Heart right ventricle (tissue), 16 donors: Measurements from ENCODE around the gene ABR. TPM values are rescaled to one million over a fixed set of nuclear protein-coding genes. Genes with fewer than 3 reads are reported as not detected.
"Not testable (repeated sequence)": the region's sequence is repeated elsewhere in the genome, so short reads cannot be mapped to it uniquely, and the experiment has no call there.

Experiments used
- ATAC-seq, 8 donors: fragments of 200-7000 bp; cut with Tn5 transposase; one replicate each; pipeline ENCODE4 v1.9.1; 2020; ENCODE audit warnings: mild to moderate bottlenecking in 8 of 8, moderate library complexity in 8 of 8, moderate number of reproducible peaks in 1 of 8
- DNase-seq, 2 donors: peaks; one replicate each; pipeline ENCODE4 v3.0.0-alpha.2; 2020
- H3K27ac ChIP-seq, 10 donors: fragments of 200-600 bp; sonication (generic) in 2 of 10; one replicate each; pipeline versions ENCODE4 v1.5.0 to v1.8.0; 2020 to 2022; ENCODE audit warnings: mild to moderate bottlenecking in 3 of 10
- H3K27me3 ChIP-seq, 7 donors: fragments of 200-600 bp; one replicate each; pipeline ENCODE4 v1.8.0; 2021 to 2022; ENCODE audit warnings: mild to moderate bottlenecking in 2 of 7
- H3K36me3 ChIP-seq, 9 donors: fragments of 200-600 bp; sonication (generic) in 1 of 9; one replicate each; pipeline versions ENCODE4 v1.5.0 to v1.8.0; 2020 to 2022; ENCODE audit warnings: mild to moderate bottlenecking in 2 of 9
- H3K4me1 ChIP-seq, 9 donors: fragments of 200-600 bp; sonication (generic) in 1 of 9; one replicate each; pipeline versions ENCODE4 v1.5.0 to v1.8.0; 2020 to 2022; ENCODE audit warnings: mild to moderate bottlenecking in 4 of 9
- H3K4me3 ChIP-seq, 10 donors: fragments of 200-600 bp; sonication (generic) in 2 of 10; one replicate each; pipeline versions ENCODE4 v1.5.0 to v1.8.0; 2020 to 2022; ENCODE audit warnings: mild to moderate bottlenecking in 7 of 10, moderate library complexity in 2 of 10
- H3K9me3 ChIP-seq, 11 donors: fragments of 200-600 bp in 10 of 11; sonication (generic) in 2 of 11; one replicate each; pipeline versions ENCODE4 v1.5.0 to v1.8.0; 2013 to 2022; ENCODE audit warnings: mild to moderate bottlenecking in 2 of 11, control low read depth in 1 of 11, moderate library complexity in 1 of 11
- CTCF ChIP-seq, 9 donors: fragments of 200-600 bp; sonication (generic) in 2 of 9; IDR thresholded peaks; one replicate each; pipeline versions ENCODE4 v1.5.0 to v1.8.0; 2021 to 2022; ENCODE audit warnings: antibody characterized with exemption in 9 of 9, mild to moderate bottlenecking in 5 of 9, moderate library complexity in 1 of 9
- WGBS, 2 donors: extraction: QIAGEN DNeasy Blood & Tissue Kit; methylation state at CpG; one replicate each; pipeline ENCODE4 v1.1.7; 2013; ENCODE audit warnings: inconsistent platforms in 1 of 2; 5-methylcytosine and 5-hydroxymethylcytosine counted together
- intact Hi-C, 10 donors: fragments of 100-400 bp; cut with DNase I; formaldehyde crosslinking; loops; one replicate each; pipeline versions ENCODE4 v1.11.1 to v1.14.2; 2022
- polyA plus RNA-seq, 2 donors: library from polyadenylated mRNA; stranded (reverse); fragments of 200-250 nt; gene quantifications; one replicate each; pipeline ENCODE4 v1.2.3, GENCODE V29; 2013
- total RNA-seq, 10 donors: library from RNA; stranded (reverse); fragmentation: NEBNext Ultra II Directional in 3 of 10; extraction: Animal tissue kit (Norgen Biotek cat#: 25700) in 3 of 10; gene quantifications; one replicate each; pipeline versions ENCODE4 v1.2.1 to v1.2.4, GENCODE V29; 2021 to 2023
- donor health status: Arrhythmogenic right ventricular cardiomyopathy.
- donor health status: ischemic (EF 13 %, LVEDD 7.1; RV severe dilation, severe dysfunction).
- donor health status: healthy with polysubstance abuse.
- donor health status: DM: no; HTN: yes; CAD: no.
- donor health status: DM: no; HTN: no; CAD: no.
- donor health status: ischemic (EF 25% LVEDD 6.9; RV normal size, moderate dysfunction).
- donor health status: ischemic (EF 25% LVEDD 5.7; RV mildly dilated, moderate dysfunction).
- donor health status: healthy.
- donor health status: DM: yes; HTN: yes; CAD: no.
- donor health status: Ischemic cardiomyopathy.
- donor health status: ischemic (EF 35%, LVEDD 5.7; RV mildly dilated, moderate dysfunction).
- donor health status: nonischemic (EF 11% LVEDD 7.7; RV severe dilation, severe dysfunction).
- donor health status: DM: yes; HTN: yes; CAD: no.
- donor health status: PGD.
- donor health status: ischemic (EF 29% LVEDD 5.4; RV normal size, mild dysfunction).
- donor health status: nonischemic (EF 23%, LVEDD 6.1; RV moderate dilation, normal function).

ABR gene
- total and polyA plus RNA-seq, 12 donors, result 49.1 to 173 (median 143) TPM

- H3K27me3 ChIP-seq, result no peaks in the 10 kb centered on the region
- H3K9me3 ChIP-seq, result no peaks in the 10 kb centered on the region
- H3K4me1 ChIP-seq, result peaks cover 44 to 91% (median 83%) of the 10 kb centered on the region in 9 donors
- peak overlapping the region; percentile 70 to 90 (median 80) for H3K27ac ChIP-seq
- intact Hi-C loops, result loop anchor here in 7 of 10 donors (5.0 kb wide), 4 partner anchors 41 to 56 kb away; no protein-coding TSS in a partner anchor
- DNase-seq (no peak), ATAC-seq (peak in 1 of 8 donors; percentile 4)
- no peak overlapping the region for H3K4me3 ChIP-seq
- no peak for TF ChIP-seq CTCF (IDR thresholded peaks at IDR 0.05)
- H3K36me3 ChIP-seq, result peaks cover 0 to 73% (median 24%) of the 10 kb centered on the region in 9 donors
- WGBS, 2 donors, result 27 to 37% methylated on average over 15 of the region's 15 CpGs
Observed at GRCh38 chr17:1000597-1001461, 179.0 kb downstream of the ABR start.

- WGBS, 2 donors, result 36 to 39% methylated on average over 2 of the region's 2 CpGs
- TF ChIP-seq CTCF (IDR thresholded peaks at IDR 0.05), result no peak
- H3K27me3 ChIP-seq, result no peaks in the 10 kb centered on the region
- peaks cover 26 to 64% (median 56%) of the 10 kb centered on the region in 9 donors for H3K4me1 ChIP-seq
- H3K4me3 ChIP-seq, result peak overlapping the region in 9 of 10 donors; percentile 74 to 100 (median 93)
- DNase-seq, result no peak
- H3K9me3 ChIP-seq, result peaks cover 0 to 9% (median 0%) of the 10 kb centered on the region in 11 donors
- intact Hi-C loops, result loop anchor here in 1 of 10 donors (5.0 kb wide), 1 partner anchor 586 kb away; a partner anchor contains a TSS
- no peak for ATAC-seq
- peak overlapping the region in 3 of 10 donors; percentile 91 to 94 (median 93) for H3K27ac ChIP-seq
- H3K36me3 ChIP-seq, result peaks cover 0 to 46% (median 21%) of the 10 kb centered on the region in 9 donors
Observed at GRCh38 chr17:998111-998510, 181.7 kb downstream of the ABR start.

GRCh38 chr17:996554-997344 is 183.0 kb downstream of the ABR start, which contains the start of gene TIMM22:
TSS of gene TIMM22 (plus strand) at chr17:997129. CDS start at chr17:997143, 14 bp downstream.
- Histone ChIP-seq H3K27me3 (no peaks in the 10 kb centered on the region), H3K9me3 (peaks cover 0 to 16% (median 0%) of the 10 kb centered on the region in 11 donors), H3K27ac (peak within 1 kb of the TSS; percentile 83 to 95 (median 93)), H3K4me1 (peaks cover 19 to 50% (median 43%) of the 10 kb centered on the region in 9 donors), H3K36me3 (peaks cover 0 to 35% (median 16%) of the 10 kb centered on the region in 9 donors), H3K4me3 (peak within 1 kb of the TSS; percentile 74 to 100 (median 92))
- DNase-seq, result peak; percentile 91 to 95
- 0% methylated on average over 71 of the region's 71 CpGs for WGBS, 2 donors
- TF ChIP-seq CTCF (IDR thresholded peaks at IDR 0.05), result peak; percentile 85 to 98 (median 94)
- ATAC-seq, result peak; percentile 93 to 97 (median 96)
- intact Hi-C loops, result loop anchor here in 1 of 10 donors (2.0 to 5.0 kb wide), 3 partner anchors 48 to 584 kb away; a partner anchor contains a TSS

- intact Hi-C loops, result loop anchor here in 1 of 10 donors (5.0 kb wide), 1 partner anchor 583 kb away; a partner anchor contains a TSS
- not testable (repeated sequence) for H3K27ac ChIP-seq, DNase-seq, H3K27me3 ChIP-seq, ATAC-seq, H3K4me3 ChIP-seq
- H3K4me1 ChIP-seq, result peaks cover 9 to 36% (median 28%) of the 10 kb centered on the region in 9 donors
- WGBS, 2 donors, result 90% methylated on average over 8 of the region's 8 CpGs
- H3K36me3 ChIP-seq, result peaks cover 0 to 21% (median 8%) of the 10 kb centered on the region in 9 donors
- H3K9me3 ChIP-seq, result peaks cover 0 to 16% (median 0%) of the 10 kb centered on the region in 11 donors
Observed at GRCh38 chr17:995324-995723, 184.5 kb downstream of the ABR start.
